CD4-positive, alpha-beta memory T cell (primary cell): ENCODE data around the gene ZC3HAV1. TPM values are rescaled to one million over a fixed set of nuclear protein-coding genes. Genes with fewer than 3 reads are reported as not detected.
"Not testable (repeated sequence)": the region's sequence is repeated elsewhere in the genome, so short reads cannot be mapped to it uniquely, and the experiment has no call there.

ENCODE experiments used
- CTCF ChIA-PET: fragments of 350-600 bp; sonication (Branson Sonifier 250); formaldehyde crosslinking; loops from one replicate; lab custom pipeline; 2021; ENCODE audit warnings: inconsistent platforms; ENCODE audit not compliant: partially characterized antibody; lab: Charles Lee
- POLR2A ChIA-PET: fragments of 350-600 bp; sonication (Branson Sonifier 250); formaldehyde crosslinking; loops from one replicate; lab custom pipeline; 2021; ENCODE audit not compliant: partially characterized antibody; lab: Charles Lee
- DNase-seq, 5 donors: peaks; one replicate each; pipeline versions ENCODE4 v3.0.0 to v3.0.0-alpha.2; 2020 to 2022; ENCODE audit warnings: mixed read lengths in 1 of 5
- H3K27ac ChIP-seq: one replicate; pipeline ENCODE4 v1.7.0; 2013; ENCODE audit warnings: low read depth, low read length
- H3K27me3 ChIP-seq: 2 replicates; pipeline ENCODE4 v1.7.0; 2013; ENCODE audit warnings: mild to moderate bottlenecking, low read length, moderate library complexity; ENCODE audit not compliant: insufficient read depth
- H3K36me3 ChIP-seq: 2 replicates; pipeline ENCODE4 v1.7.0; 2013; ENCODE audit warnings: mild to moderate bottlenecking, low read length, moderate library complexity; ENCODE audit not compliant: insufficient read depth
- H3K4me1 ChIP-seq: 2 replicates; pipeline ENCODE4 v1.7.0; 2013; ENCODE audit warnings: mild to moderate bottlenecking, low read length, moderate library complexity; ENCODE audit not compliant: insufficient read depth
- H3K4me3 ChIP-seq, 2 donors: one replicate each; pipeline ENCODE4 v1.7.0; 2013; ENCODE audit warnings: low read length in 2 of 2, mild to moderate bottlenecking in 1 of 2
- H3K9me3 ChIP-seq, 2 donors: one replicate each; pipeline ENCODE4 v1.7.0; 2013; ENCODE audit warnings: low read length in 2 of 2, control low read depth in 1 of 2; ENCODE audit not compliant: control insufficient read depth in 1 of 2
- H3K27ac Mint-ChIP-seq, 7 donors: one replicate each; pipeline ENCODE4 v1.8.0; 2020 to 2021; ENCODE audit warnings: mixed read lengths in 7 of 7, mild to moderate bottlenecking in 6 of 7, inconsistent platforms in 3 of 7, moderate library complexity in 3 of 7
- H3K27me3 Mint-ChIP-seq, 2 donors: one replicate each; pipeline ENCODE4 v1.8.0; 2020 to 2021; ENCODE audit warnings: mixed read lengths in 2 of 2
- H3K36me3 Mint-ChIP-seq, 2 donors: one replicate each; pipeline ENCODE4 v1.8.0; 2020 to 2021; ENCODE audit warnings: mixed read lengths in 2 of 2, inconsistent platforms in 1 of 2, mild to moderate bottlenecking in 1 of 2
- H3K4me1 Mint-ChIP-seq, 4 donors: one replicate each; pipeline ENCODE4 v1.8.0; 2020 to 2021; ENCODE audit warnings: mixed read lengths in 4 of 4, mild to moderate bottlenecking in 1 of 4
- H3K4me3 Mint-ChIP-seq, 8 donors: one replicate each; pipeline ENCODE4 v1.8.0; 2020 to 2021; ENCODE audit warnings: mixed read lengths in 8 of 8, mild to moderate bottlenecking in 7 of 8, moderate library complexity in 6 of 8, inconsistent platforms in 3 of 8
- H3K9me3 Mint-ChIP-seq, 8 donors: one replicate each; pipeline ENCODE4 v1.8.0; 2020 to 2021; ENCODE audit warnings: mixed read lengths in 8 of 8, mild to moderate bottlenecking in 5 of 8, inconsistent platforms in 3 of 8, moderate library complexity in 1 of 8
- intact Hi-C: fragments of 100-400 bp; cut with micrococcal nuclease; formaldehyde crosslinking; loops from one replicate; pipeline ENCODE4 v1.15.1; 2023
- polyA plus RNA-seq, 2 donors: library from polyadenylated mRNA; unstranded; fragments of 300-500 nt; fragmentation: Illumina TruSeq; gene quantifications; one replicate each; pipeline ENCODE4 v1.2.3, GENCODE V29; 2021
- total RNA-seq, 2 experiments: library from RNA; stranded (reverse); gene quantifications; one replicate each; pipeline ENCODE4 v1.2.3, GENCODE V29; 2021

Gene ZC3HAV1
- total and polyA plus RNA-seq, 4 experiments from 2014 or later = 150 to 169 (median 157) TPM

DNA sequence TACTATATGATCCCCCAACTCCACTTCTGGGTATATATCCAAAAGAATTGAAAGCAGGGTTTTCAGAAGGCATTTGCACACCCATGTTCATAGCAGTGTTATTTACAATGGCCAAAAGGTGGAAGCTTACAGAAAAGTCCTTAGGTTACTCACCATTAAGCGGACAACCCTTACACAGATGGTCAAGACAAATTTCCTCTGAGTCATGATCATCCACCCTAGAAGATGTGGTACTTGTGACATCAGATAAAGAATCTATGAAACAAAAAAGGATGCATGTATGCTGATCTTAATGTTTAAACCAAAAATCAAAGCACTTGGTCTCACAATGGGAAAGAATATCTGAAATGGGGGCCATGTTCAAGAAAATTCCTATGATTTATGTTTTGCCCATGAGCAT lies 31.1 kb downstream of the ZC3HAV1 start:
- intact Hi-C loops = no loop called here
- CTCF ChIA-PET = interaction anchor here (1.0 to 1.1 kb wide), 2 partner anchors 15 to 192 kb away, joined by 3 to 4 read pairs; no protein-coding TSS in a partner anchor
- Histone ChIP-seq H3K36me3 (peaks cover 92% of the 10 kb centered on the region), H3K27ac (no peak overlapping the region), H3K27me3 (no peaks in the 10 kb centered on the region), H3K4me1 (peaks cover 76% of the 10 kb centered on the region), H3K9me3 (no peaks in the 10 kb centered on the region), H3K4me3 (no peak overlapping the region)
- H3K4me1 Mint-ChIP-seq = peaks cover 47 to 92% (median 73%) of the 10 kb centered on the region in 4 donors
- no peaks in the 10 kb centered on the region for H3K27me3 Mint-ChIP-seq
- no peak for DNase-seq
- peaks cover 0 to 2% (median 0%) of the 10 kb centered on the region in 8 donors for H3K9me3 Mint-ChIP-seq
- POLR2A ChIA-PET = interaction anchor here (1.0 to 14.0 kb wide), 5 partner anchors 15 to 33 kb away, joined by 3 to 244 read pairs (median 15); no protein-coding TSS in a partner anchor
- H3K36me3 Mint-ChIP-seq = peaks cover 73 to 93% of the 10 kb centered on the region in 2 donors
- H3K27ac Mint-ChIP-seq = peak overlapping the region; percentile 8 to 93 (median 85)
- peak overlapping the region in 2 of 8 donors; percentile 7 to 35 for H3K4me3 Mint-ChIP-seq

DNA sequence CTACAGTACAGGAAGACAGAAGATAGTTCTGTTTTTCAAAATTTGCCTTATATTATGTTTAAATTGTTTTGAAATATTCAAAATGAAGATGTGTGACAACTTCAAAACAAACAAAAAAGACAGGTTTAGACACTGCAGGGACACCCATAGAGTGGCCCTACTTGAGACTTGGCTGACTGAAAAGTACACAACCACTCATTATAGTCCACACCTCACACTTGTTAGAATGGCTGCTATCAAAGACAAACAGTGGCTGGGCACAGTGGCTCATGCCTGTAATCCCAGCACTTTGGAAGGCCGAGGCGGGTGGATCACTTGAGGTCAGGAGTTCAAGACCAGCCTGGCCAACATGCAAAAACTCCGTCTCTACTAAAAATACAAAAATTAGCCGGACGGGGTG lies 31.8 kb downstream of the ZC3HAV1 start:
- H3K4me1 ChIP-seq = peaks cover 74% of the 10 kb centered on the region
- not testable (repeated sequence) for H3K27me3 Mint-ChIP-seq, H3K4me3 Mint-ChIP-seq, H3K9me3 Mint-ChIP-seq, H3K4me3 ChIP-seq, DNase-seq, H3K9me3 ChIP-seq, H3K27me3 ChIP-seq, H3K27ac ChIP-seq
- H3K36me3 ChIP-seq = peaks cover 88% of the 10 kb centered on the region
- intact Hi-C loops = loop anchor here (2.0 kb wide), 1 partner anchor 17 kb away; no protein-coding TSS in a partner anchor
- Mint-ChIP-seq H3K27ac (peak overlapping the region; percentile 46 to 92 (median 60)), H3K36me3 (peaks cover 69 to 87% of the 10 kb centered on the region in 2 donors), H3K4me1 (peaks cover 43 to 89% (median 70%) of the 10 kb centered on the region in 4 donors)
- ChIA-PET POLR2A (interaction anchor here (1.0 to 14.0 kb wide), 5 partner anchors 15 to 33 kb away, joined by 3 to 244 read pairs (median 15); no protein-coding TSS in a partner anchor), CTCF (interaction anchor here (0.8 to 9.6 kb wide), 7 partner anchors 7 to 191 kb away, joined by 3 to 140 read pairs (median 4); a partner anchor contains a TSS)

DNA sequence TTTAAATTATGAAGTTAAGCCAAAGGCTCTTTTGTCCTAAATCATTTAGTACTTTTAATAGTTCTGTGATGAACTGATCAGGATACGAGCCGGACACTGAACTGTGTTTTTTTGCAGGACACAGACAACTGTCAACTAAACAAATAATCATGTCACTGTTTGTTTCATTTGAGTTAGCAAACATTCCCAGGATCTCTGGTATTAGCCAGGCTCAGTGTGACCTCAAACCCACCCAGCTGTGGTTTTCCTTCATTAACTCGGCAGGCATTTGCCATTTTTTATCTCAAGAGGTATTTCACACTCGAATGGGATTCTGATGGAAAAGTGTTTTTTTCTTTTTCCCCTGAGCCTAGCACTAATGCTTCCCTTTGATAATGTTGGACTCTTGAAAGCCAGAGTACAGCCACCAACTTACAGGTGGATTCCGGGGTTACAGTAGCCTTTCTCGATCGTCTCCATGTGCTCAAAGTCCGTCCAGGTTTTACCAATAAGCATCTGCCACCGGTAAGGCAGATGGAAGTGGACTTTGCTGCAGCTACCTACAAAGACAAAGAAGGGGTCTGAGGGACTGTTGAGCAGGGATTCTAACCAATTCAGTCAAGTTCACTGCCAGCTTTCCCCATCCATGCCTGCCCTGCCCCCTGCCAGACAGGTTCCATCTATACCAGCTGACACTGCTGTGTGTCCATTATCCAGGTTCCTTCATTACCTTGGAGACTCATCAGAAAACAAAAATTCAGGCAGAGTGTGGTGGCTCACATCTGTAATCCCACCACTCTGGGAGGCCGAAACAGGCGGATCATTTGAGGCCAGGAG lies 33.4 kb downstream of the ZC3HAV1 start:
- Mint-ChIP-seq H3K36me3 (peaks cover 76 to 88% of the 10 kb centered on the region in 2 donors), H3K27ac (peak overlapping the region; percentile 61 to 88 (median 79)), H3K9me3 (peaks cover 0 to 2% (median 0%) of the 10 kb centered on the region in 8 donors), H3K4me1 (peaks cover 45 to 89% (median 68%) of the 10 kb centered on the region in 4 donors), H3K4me3 (peak overlapping the region in 1 of 8 donors; percentile 7), H3K27me3 (no peaks in the 10 kb centered on the region)
- Histone ChIP-seq H3K27ac (peak overlapping the region; percentile 27), H3K4me1 (peaks cover 70% of the 10 kb centered on the region), H3K27me3 (no peaks in the 10 kb centered on the region), H3K9me3 (no peaks in the 10 kb centered on the region), H3K4me3 (no peak overlapping the region), H3K36me3 (peaks cover 90% of the 10 kb centered on the region)
- intact Hi-C loops = loop anchor here (1.0 to 2.0 kb wide), 8 partner anchors 15 to 190 kb away; partner anchors contain the start of gene ZC3HAV1
- no peak for DNase-seq
- CTCF ChIA-PET = interaction anchor here (1.0 to 9.6 kb wide), 21 partner anchors 9 to 337 kb away, joined by 3 to 140 read pairs (median 15); a partner anchor contains a TSS
- POLR2A ChIA-PET = interaction anchor here (0.8 to 14.0 kb wide), 9 partner anchors 10 to 284 kb away, joined by 3 to 244 read pairs (median 11); partner anchors contain the start of genes LUC7L2 and ZC3HAV1

DNA sequence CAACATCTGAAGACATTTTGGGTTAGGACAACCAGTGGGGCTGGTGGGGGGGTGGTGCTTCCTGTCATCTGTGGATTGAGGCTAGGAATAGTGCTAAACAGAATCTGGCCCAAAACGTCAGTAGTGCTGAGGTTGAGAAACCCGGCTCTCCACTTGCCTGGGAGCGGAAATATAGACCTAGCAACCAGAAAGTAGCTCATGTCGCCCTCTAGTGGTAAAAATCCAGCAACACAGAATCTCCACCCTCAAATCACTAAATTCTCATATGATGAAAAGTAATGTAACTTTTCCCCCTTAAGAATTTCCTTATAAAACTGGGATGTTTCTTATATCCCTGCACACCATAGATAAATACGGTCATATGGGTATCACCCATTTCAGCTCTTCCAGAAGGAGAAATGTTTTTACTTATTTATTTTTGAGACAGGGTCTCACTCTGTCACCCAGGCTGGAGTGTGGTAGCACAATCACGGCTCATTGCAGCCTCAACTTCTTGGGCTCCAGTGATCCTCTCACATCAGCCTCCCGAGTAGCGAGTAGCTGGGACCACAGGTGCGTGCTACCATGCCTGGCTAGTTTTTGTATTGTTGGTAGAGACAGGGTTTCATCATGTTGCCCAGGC lies 34.4 kb downstream of the ZC3HAV1 start:
- Histone ChIP-seq H3K36me3 (peaks cover 82% of the 10 kb centered on the region), H3K4me3 (no peak overlapping the region), H3K4me1 (peaks cover 61% of the 10 kb centered on the region), H3K27ac (peak overlapping the region; percentile 27), H3K27me3 (no peaks in the 10 kb centered on the region), H3K9me3 (no peaks in the 10 kb centered on the region)
- peak overlapping the region; percentile 86 to 91 (median 88) for H3K27ac Mint-ChIP-seq
- intact Hi-C loops = loop anchor here (1.0 to 2.0 kb wide), 7 partner anchors 19 to 189 kb away; partner anchors contain the start of gene ZC3HAV1
- DNase-seq = peak; percentile 77 to 84 (median 80)
- ChIA-PET POLR2A (interaction anchor here (0.8 to 14.0 kb wide), 18 partner anchors 8 to 285 kb away, joined by 3 to 244 read pairs (median 6); partner anchors contain the start of genes LUC7L2, ZC3HAV1 and ZC3HAV1L), CTCF (interaction anchor here (0.6 to 9.6 kb wide), 32 partner anchors 10 to 336 kb away, joined by 3 to 140 read pairs (median 9); a partner anchor contains a TSS)
- H3K36me3 Mint-ChIP-seq = peaks cover 68 to 81% of the 10 kb centered on the region in 2 donors
- H3K4me3 Mint-ChIP-seq = peak overlapping the region; percentile 53 to 75 (median 58)
- peaks cover 38 to 82% (median 59%) of the 10 kb centered on the region in 4 donors for H3K4me1 Mint-ChIP-seq
- peaks cover 0 to 2% (median 0%) of the 10 kb centered on the region in 8 donors for H3K9me3 Mint-ChIP-seq
- no peaks in the 10 kb centered on the region for H3K27me3 Mint-ChIP-seq

DNA sequence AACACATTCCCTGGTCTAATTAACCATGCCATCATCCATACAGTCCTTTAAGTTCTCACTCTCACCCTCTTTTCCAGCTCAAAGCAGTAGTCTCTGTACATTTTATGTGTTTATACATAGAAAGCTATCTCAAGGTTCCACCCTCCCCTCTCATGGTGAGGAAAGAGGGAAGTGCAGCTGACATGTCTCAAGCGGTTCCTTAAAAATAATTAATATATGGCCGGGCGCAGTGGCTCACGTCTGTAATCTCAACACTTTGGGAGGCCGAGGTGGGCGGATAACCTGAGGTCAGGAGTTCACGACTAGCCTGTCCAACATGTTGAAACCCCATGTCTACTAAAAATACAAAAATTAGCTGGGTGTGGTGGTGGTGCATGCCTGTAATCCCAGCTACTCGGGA lies 36.7 kb downstream of the ZC3HAV1 start:
- Histone ChIP-seq H3K27ac (peak overlapping the region; percentile 43), H3K36me3 (peaks cover 79% of the 10 kb centered on the region), H3K4me1 (peaks cover 49% of the 10 kb centered on the region), H3K9me3 (no peaks in the 10 kb centered on the region), H3K27me3 (no peaks in the 10 kb centered on the region), H3K4me3 (no peak overlapping the region)
- Mint-ChIP-seq H3K36me3 (peaks cover 64 to 79% of the 10 kb centered on the region in 2 donors), H3K27me3 (no peaks in the 10 kb centered on the region), H3K9me3 (no peaks in the 10 kb centered on the region), H3K27ac (peak overlapping the region; percentile 59 to 96 (median 88)), H3K4me3 (peak overlapping the region in 6 of 8 donors; percentile 6 to 81 (median 41)), H3K4me1 (peaks cover 30 to 76% (median 47%) of the 10 kb centered on the region in 4 donors)
- intact Hi-C loops = no loop called here
- ChIA-PET POLR2A (interaction anchor here (0.9 to 6.7 kb wide), 12 partner anchors 10 to 56 kb away, joined by 3 to 56 read pairs (median 4); no protein-coding TSS in a partner anchor), CTCF (interaction anchor here (0.6 to 9.6 kb wide), 8 partner anchors 10 to 186 kb away, joined by 3 to 140 read pairs (median 4); no protein-coding TSS in a partner anchor)
- no peak for DNase-seq

DNA sequence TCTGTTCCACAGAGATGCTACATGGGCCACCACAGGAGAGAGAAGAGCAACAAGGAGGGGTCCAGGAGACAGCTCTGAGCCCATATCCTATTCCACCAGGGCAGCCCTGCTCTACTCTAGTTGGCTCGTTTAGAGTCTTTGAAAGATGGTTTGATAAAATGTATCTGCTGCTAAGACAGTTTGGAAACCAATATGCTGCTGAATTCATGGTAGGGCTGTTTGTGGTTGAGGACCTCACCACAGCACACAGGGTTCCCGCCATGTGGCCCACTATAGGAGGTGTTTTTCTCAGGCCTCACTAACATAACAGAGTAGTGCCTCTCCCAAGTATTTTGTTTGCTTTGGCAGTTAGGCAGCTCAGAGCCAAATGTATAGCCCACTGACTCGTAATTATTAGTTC lies 37.8 kb downstream of the ZC3HAV1 start:
- peaks cover 0 to 2% (median 0%) of the 10 kb centered on the region in 8 donors for H3K9me3 Mint-ChIP-seq
- H3K36me3 Mint-ChIP-seq = peaks cover 66 to 79% of the 10 kb centered on the region in 2 donors

More for the DNA sequence above, 37.8 kb downstream of the ZC3HAV1 start:
- peak overlapping the region in 4 of 8 donors; percentile 17 to 81 (median 40) for H3K4me3 Mint-ChIP-seq
- POLR2A ChIA-PET = interaction anchor here (0.7 to 6.7 kb wide), 6 partner anchors 8 to 186 kb away, joined by 3 to 56 read pairs (median 3); a partner anchor contains a TSS
- Histone ChIP-seq H3K36me3 (peaks cover 78% of the 10 kb centered on the region), H3K4me3 (no peak overlapping the region), H3K4me1 (peaks cover 48% of the 10 kb centered on the region), H3K27ac (no peak overlapping the region), H3K27me3 (no peaks in the 10 kb centered on the region), H3K9me3 (no peaks in the 10 kb centered on the region)
- no peak for DNase-seq
- intact Hi-C loops = no loop called here
- CTCF ChIA-PET = interaction anchor here (0.9 to 9.6 kb wide), 7 partner anchors 9 to 51 kb away, joined by 3 to 140 read pairs (median 4); no protein-coding TSS in a partner anchor
- peaks cover 29 to 78% (median 47%) of the 10 kb centered on the region in 4 donors for H3K4me1 Mint-ChIP-seq
- H3K27ac Mint-ChIP-seq = peak overlapping the region; percentile 52 to 91 (median 83)
- H3K27me3 Mint-ChIP-seq = no peaks in the 10 kb centered on the region
